Naive thymus-derived CD8-positive, alpha-beta T cell (primary cell): Measurements from ENCODE around the gene PGP. TPM values are rescaled to one million over a fixed set of nuclear protein-coding genes. Genes with fewer than 3 reads are reported as not detected.
"Not testable (repeated sequence)": the region's sequence is repeated elsewhere in the genome, so short reads cannot be mapped to it uniquely, and the experiment has no call there.

Experiments
- ATAC-seq, 2 donors: fragments of 150-1000 bp; cut with Tn5 transposase in 1 of 2; sonication (Bioruptor Pico), chemical (Tn5 transposase) in 1 of 2; 1 replicate in 1 of 2; 2 replicates in 1 of 2; pipeline ENCODE4 v1.10.0; 2021; ENCODE audit warnings: mild to moderate bottlenecking in 2 of 2, moderate library complexity in 2 of 2
- POLR2A ChIA-PET: fragments of 350-600 bp; sonication (Branson Sonifier 250); formaldehyde crosslinking; loops from one replicate; lab custom pipeline; 2021; ENCODE audit warnings: antibody characterized with exemption; lab: Charles Lee
- DNase-seq, 10 donors: peaks; one replicate each; pipeline versions ENCODE4 v3.0.0 to v3.0.0-alpha.2; 2020 to 2022
- H3K27ac Mint-ChIP-seq, 10 donors: one replicate each; pipeline ENCODE4 v1.8.0; 2020 to 2022; ENCODE audit warnings: mild to moderate bottlenecking in 10 of 10, mixed read lengths in 10 of 10, moderate library complexity in 4 of 10, inconsistent platforms in 1 of 10
- H3K27me3 Mint-ChIP-seq, 5 donors: one replicate each; pipeline ENCODE4 v1.8.0; 2021 to 2022; ENCODE audit warnings: mixed read lengths in 5 of 5
- H3K36me3 Mint-ChIP-seq, 3 donors: one replicate each; pipeline ENCODE4 v1.8.0; 2020 to 2022; ENCODE audit warnings: mixed read lengths in 3 of 3, mild to moderate bottlenecking in 2 of 3, inconsistent platforms in 1 of 3
- H3K4me1 Mint-ChIP-seq, 4 donors: one replicate each; pipeline ENCODE4 v1.8.0; 2021 to 2022; ENCODE audit warnings: mixed read lengths in 4 of 4
- H3K4me3 Mint-ChIP-seq, 10 donors: one replicate each; pipeline ENCODE4 v1.8.0; 2020 to 2022; ENCODE audit warnings: mild to moderate bottlenecking in 10 of 10, mixed read lengths in 10 of 10, moderate library complexity in 6 of 10, inconsistent platforms in 1 of 10
- H3K9me3 Mint-ChIP-seq, 9 donors: one replicate each; pipeline ENCODE4 v1.8.0; 2020 to 2022; ENCODE audit warnings: mixed read lengths in 9 of 9, mild to moderate bottlenecking in 3 of 9, inconsistent platforms in 1 of 9, moderate library complexity in 1 of 9
- polyA plus RNA-seq, 3 donors: library from polyadenylated mRNA; unstranded; fragments of 300-500 nt; fragmentation: Illumina TruSeq; gene quantifications; one replicate each; pipeline ENCODE4 v1.2.3, GENCODE V29; 2021
- total RNA-seq, 8 experiments: library from RNA in 2 of 8; stranded (reverse) in 2 of 8; gene quantifications; one replicate each; pipeline ENCODE4 v1.2.3 and lab custom pipeline; 2021 to 2026

The PGP gene, protein sequence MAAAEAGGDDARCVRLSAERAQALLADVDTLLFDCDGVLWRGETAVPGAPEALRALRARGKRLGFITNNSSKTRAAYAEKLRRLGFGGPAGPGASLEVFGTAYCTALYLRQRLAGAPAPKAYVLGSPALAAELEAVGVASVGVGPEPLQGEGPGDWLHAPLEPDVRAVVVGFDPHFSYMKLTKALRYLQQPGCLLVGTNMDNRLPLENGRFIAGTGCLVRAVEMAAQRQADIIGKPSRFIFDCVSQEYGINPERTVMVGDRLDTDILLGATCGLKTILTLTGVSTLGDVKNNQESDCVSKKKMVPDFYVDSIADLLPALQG
- total RNA-seq (10 to 100 TPM; 22.8 to 28.1 TPM), polyA plus RNA-seq (10 to 100 TPM in 2 of 3 donors, 1 to 10 TPM in 1; 8.7 to 17.7 (median 11.6) TPM), total RNA-seq (lab: John Stamatoyannopoulos, UW) (13.3 to 45.4 (median 33.3) reads per million in 6 experiments)

DNA sequence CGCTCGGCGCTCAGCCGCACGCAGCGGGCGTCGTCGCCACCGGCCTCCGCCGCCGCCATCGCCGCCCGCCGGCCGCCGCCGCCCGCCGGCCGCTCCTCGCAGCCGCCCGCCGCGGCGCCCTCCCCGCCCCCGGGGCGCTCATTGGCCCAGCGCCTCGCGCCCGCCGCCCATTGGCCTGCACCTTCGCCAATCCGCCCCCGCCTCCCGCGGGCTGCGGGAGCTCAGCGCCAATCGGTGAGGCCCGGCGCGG lies at the start of gene PGP:
Gene PGP, minus strand, starts transcription at position 122 of the 250 bp plus-strand sequence. Its CDS starts 63 bp downstream, at position 59.
- Mint-ChIP-seq H3K4me1 (peaks cover 5 to 23% (median 14%) of the 10 kb centered on the region in 4 donors), H3K36me3 (peaks cover 0 to 2% (median 0%) of the 10 kb centered on the region in 3 donors), H3K4me3 (peak within 1 kb of the TSS; percentile 82 to 92 (median 88)), H3K9me3 (no peaks in the 10 kb centered on the region), H3K27me3 (no peaks in the 10 kb centered on the region), H3K27ac (peak within 1 kb of the TSS; percentile 37 to 95 (median 86))
- POLR2A ChIA-PET, result interaction anchor here (0.6 to 3.6 kb wide), 25 partner anchors 8 to 1531 kb away, joined by 3 to 58 read pairs (median 3); partner anchors contain the start of genes AMDHD2, ATP6V0C, DNASE1L2 and E4F1
- DNase-seq, result peak in 1 of 10 donors; percentile 99
- peak; percentile 95 to 96 for ATAC-seq

DNA sequence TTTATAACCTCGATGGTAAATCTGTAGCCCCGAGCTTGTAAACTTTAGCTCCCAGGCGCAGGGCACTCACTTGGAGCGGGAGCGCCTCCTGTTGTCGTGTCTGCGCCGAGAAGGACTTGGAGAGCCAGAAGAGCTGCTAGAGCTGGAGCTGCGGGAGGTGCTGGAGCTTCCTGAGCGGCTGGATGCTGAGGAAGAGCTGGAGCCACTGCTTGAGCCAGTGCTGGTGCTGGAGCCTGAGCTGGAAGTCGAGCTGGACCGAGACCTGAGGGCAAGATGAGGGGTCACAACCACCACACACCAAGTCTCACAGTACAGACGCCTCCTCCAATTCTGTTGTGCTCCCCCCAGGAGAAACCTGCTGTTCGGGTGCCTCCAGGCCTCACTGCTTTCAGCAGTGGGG lies 48.4 kb upstream of the PGP start:
- POLR2A ChIA-PET, result interaction anchor here (0.6 to 2.0 kb wide), 2 partner anchors 11 to 1681 kb away, joined by 5 to 6 read pairs; partner anchors contain the start of gene ECI1
- ATAC-seq, H3K27me3 Mint-ChIP-seq, DNase-seq, H3K4me3 Mint-ChIP-seq, H3K9me3 Mint-ChIP-seq: not testable (repeated sequence)
- H3K27ac Mint-ChIP-seq, result peak overlapping the region in 3 of 10 donors; percentile 22 to 53 (median 34)
- peaks cover 14 to 35% (median 29%) of the 10 kb centered on the region in 4 donors for H3K4me1 Mint-ChIP-seq
- peaks cover 5 to 79% (median 13%) of the 10 kb centered on the region in 3 donors for H3K36me3 Mint-ChIP-seq

DNA sequence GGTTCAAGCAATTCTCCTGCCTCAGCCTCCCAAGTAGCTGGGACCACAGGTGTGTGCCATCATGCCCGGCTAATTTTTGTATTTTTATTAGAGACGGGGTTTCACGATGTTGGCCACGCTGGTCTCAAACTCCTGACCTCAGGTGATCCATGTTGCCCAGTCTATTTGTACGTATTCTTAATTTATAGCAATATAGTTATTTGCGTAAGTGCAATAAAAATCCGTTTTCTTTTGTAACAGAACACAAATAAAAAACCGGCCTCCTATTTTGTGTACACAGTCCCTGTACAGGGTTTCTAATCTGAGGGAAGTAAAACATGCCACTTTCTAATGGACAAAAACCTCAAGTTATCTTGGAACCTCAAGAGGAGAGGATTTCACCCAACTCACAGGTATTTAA lies 45.6 kb upstream of the PGP start:
- H3K4me3 Mint-ChIP-seq, result no peak overlapping the region
- H3K4me1 Mint-ChIP-seq, result peaks cover 8 to 12% (median 11%) of the 10 kb centered on the region in 4 donors
- ATAC-seq (no peak), DNase-seq (no peak)
- peaks cover 5 to 94% (median 20%) of the 10 kb centered on the region in 3 donors for H3K36me3 Mint-ChIP-seq
- H3K27ac Mint-ChIP-seq, result no peak overlapping the region
- POLR2A ChIA-PET, result interaction anchor here (1.2 kb wide), 1 partner anchor 64 kb away, joined by 3 read pairs; the partner anchor contains the start of gene CASKIN1
- no peaks in the 10 kb centered on the region for H3K27me3 Mint-ChIP-seq
- H3K9me3 Mint-ChIP-seq, result no peaks in the 10 kb centered on the region

DNA sequence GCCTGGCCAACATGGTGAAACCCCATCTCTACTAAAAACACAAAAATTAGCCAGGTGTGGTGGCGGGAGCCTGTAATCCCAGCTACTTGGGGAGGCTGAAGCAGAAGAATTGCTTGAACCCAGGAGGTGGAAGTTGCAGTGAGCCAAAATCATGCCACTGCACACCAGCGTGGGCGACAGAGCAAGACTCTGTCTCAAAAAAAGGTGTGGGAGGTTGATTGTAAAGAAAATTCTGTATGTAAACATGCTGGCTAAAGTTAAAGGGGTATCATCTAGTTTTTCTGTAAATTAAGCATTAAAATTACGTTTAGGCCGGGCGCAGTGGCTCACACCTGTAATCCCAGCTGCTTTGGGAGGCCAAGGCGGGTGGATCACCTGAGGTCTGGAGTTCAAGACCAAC lies 43.9 kb upstream of the PGP start:
- ATAC-seq, H3K4me3 Mint-ChIP-seq, POLR2A ChIA-PET, H3K27ac Mint-ChIP-seq, H3K27me3 Mint-ChIP-seq, H3K4me1 Mint-ChIP-seq, H3K9me3 Mint-ChIP-seq, DNase-seq: not testable (repeated sequence)
- peaks cover 5 to 93% (median 22%) of the 10 kb centered on the region in 3 donors for H3K36me3 Mint-ChIP-seq

DNA sequence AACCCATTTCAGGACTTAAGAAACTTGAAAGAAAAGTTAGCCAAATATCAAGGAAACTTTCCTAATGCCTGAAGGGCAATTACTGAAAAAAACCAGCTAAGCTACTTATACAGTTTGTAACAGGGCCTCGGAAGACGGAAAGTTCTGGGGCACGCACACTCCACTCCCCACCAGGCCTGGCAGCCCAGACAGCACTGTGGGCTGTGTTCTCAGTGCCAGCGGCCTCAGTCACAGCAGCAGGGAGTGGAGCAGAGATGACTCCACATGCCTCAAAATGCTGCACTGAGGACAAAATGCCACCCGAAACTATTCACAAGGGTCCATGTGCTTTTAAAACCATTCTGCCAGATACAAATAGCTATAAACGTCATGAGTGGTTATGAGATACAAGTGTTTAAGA lies 43.1 kb upstream of the PGP start:
- Mint-ChIP-seq H3K27ac (peak overlapping the region in 1 of 10 donors; percentile 35), H3K4me3 (no peak overlapping the region), H3K27me3 (no peaks in the 10 kb centered on the region), H3K4me1 (peaks cover 0 to 4% (median 1%) of the 10 kb centered on the region in 4 donors), H3K36me3 (peaks cover 5 to 93% (median 26%) of the 10 kb centered on the region in 3 donors), H3K9me3 (no peaks in the 10 kb centered on the region)
- POLR2A ChIA-PET, result no interaction called here
- ATAC-seq (no peak), DNase-seq (no peak)

DNA sequence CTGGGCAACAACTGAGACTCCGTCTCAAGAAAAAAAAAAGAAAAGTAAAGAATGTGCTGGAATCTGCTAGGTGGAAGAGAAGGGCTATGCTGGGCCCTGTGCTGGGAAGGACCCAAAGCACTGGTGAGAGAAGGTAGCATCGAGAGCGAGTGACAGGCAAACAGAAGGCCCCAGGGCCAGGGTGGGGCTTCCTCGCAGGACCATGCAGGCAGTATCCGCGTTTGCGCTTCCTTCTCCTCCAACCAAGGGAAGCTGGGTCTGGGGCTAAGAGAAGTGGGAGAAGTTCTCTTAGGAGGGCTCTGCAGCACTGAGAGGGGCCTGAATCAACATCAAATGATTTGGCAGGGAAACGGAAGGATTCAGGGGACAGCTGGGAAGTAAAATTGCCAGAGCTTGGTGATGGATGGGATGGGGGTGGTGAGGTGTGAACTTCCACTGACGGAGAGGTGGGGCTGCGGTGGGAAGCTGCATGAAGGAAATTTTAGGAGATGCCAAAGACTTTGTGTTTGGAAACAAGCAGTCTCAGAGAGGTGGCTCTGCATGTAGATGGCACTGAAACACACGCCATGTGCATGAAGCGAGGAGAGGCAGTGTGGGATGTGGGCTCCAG lies 42.0 kb upstream of the PGP start:
- Mint-ChIP-seq H3K4me1 (peaks cover 0 to 7% (median 2%) of the 10 kb centered on the region in 4 donors), H3K36me3 (peaks cover 5 to 83% (median 22%) of the 10 kb centered on the region in 3 donors), H3K9me3 (no peaks in the 10 kb centered on the region), H3K27me3 (no peaks in the 10 kb centered on the region), H3K4me3 (peak overlapping the region in 1 of 10 donors; percentile 15), H3K27ac (peak overlapping the region in 3 of 10 donors; percentile 56 to 71 (median 62))
- ATAC-seq (no peak), DNase-seq (no peak)
- POLR2A ChIA-PET, result no interaction called here

DNA sequence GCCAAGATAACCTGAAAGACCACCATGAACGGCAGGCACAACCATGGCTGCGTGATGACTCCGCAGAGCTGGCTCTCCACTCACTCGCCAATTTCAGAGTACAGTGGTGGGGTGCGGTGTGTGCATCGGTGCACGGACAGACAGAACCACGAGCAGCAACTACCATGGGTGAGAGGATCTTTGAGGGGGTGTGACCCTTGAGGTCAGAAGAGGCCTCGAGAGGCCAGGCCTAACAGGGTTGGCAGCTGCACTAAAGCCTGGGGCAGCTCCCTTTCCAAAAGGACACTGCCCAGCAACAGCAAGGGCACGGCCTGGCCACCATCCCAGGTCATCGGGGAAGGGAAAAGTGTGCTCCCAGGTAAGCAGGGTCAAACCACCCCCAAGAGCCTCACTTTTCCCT lies 38.7 kb upstream of the PGP start:
- Mint-ChIP-seq H3K9me3 (no peaks in the 10 kb centered on the region), H3K27ac (peak overlapping the region; percentile 31 to 91 (median 66)), H3K36me3 (peaks cover 0 to 53% (median 13%) of the 10 kb centered on the region in 3 donors), H3K4me1 (peaks cover 0 to 16% (median 7%) of the 10 kb centered on the region in 4 donors), H3K27me3 (peaks cover 0 to 1% (median 0%) of the 10 kb centered on the region in 5 donors), H3K4me3 (peak overlapping the region in 3 of 10 donors; percentile 1 to 50 (median 40))
- ATAC-seq, result no peak
- no peak for DNase-seq
- POLR2A ChIA-PET, result interaction anchor here (0.6 to 1.2 kb wide), 4 partner anchors 15 to 242 kb away, joined by 3 to 6 read pairs (median 4); partner anchors contain the start of genes PGP and RNPS1

DNA sequence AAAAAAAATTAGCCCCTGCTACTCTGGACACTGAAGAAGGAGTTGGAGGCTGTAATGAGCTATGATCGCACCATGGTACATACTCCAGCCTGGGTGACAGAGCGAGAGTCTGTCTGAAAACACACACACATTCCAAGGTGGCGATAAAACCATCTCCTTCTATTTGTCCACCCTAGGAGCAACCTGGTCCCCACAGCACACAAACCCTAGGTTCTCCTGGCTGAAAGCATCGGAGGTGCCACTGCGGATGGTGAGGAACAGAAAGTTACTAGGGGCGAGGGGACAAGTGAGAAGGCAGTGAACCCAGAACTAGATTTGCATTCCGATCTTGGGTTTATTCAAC lies 38.1 kb upstream of the PGP start:
- Mint-ChIP-seq H3K4me1 (peaks cover 0 to 16% (median 7%) of the 10 kb centered on the region in 4 donors), H3K27me3 (peaks cover 0 to 1% (median 0%) of the 10 kb centered on the region in 5 donors), H3K27ac (peak overlapping the region; percentile 33 to 91 (median 66)), H3K9me3 (no peaks in the 10 kb centered on the region), H3K4me3 (peak overlapping the region in 6 of 10 donors; percentile 1 to 82 (median 45)), H3K36me3 (peaks cover 0 to 47% (median 13%) of the 10 kb centered on the region in 3 donors)
- POLR2A ChIA-PET, result interaction anchor here (0.6 to 3.5 kb wide), 6 partner anchors 9 to 269 kb away, joined by 3 to 31 read pairs (median 6); partner anchors contain the start of genes GFER, PGP and RNPS1
- DNase-seq (no peak), ATAC-seq (no peak)

DNA sequence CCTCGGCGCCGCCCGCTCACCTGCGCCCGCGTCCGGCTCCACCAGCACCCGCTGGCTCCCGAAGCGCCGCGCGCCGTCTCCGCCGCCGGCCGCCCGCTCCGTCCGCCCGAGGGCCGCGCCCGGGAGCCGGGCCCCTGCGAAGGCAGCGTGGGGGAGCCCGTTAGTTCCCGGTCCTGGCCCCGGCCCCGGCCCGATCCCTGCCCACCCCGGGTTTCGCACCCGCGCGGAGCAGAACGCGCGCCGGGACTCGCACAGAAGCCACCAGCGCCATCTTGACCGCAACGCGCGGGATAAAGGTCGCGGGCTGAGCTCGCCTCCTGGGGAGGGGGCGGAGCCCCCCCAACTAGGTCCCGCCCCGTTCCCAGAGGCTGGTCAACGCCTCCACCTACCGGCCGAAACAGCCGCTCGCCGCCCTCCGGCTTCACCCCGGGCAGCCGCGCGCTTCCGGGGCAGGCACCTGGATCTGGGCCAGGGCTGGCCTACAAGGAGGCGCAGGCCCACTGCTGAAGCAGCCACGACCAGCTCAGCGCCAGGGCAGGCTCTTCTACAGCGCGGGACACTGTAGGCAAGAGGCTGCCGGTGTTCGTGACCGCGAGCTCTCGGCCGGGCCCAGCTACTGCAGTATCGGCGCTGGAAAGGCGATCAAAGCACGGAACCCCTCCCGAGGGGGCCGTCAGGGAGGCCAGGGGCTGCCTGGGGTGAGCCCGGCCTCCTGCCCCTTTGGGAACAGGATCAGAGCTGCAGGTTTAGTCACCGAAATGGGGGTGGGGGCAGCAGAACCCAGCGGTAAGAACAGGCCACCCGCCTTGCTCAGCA lies 36.9 kb upstream of the PGP start, which contains the start of gene ECI1:
Gene ECI1, minus strand, starts transcription at position 292 of the 816 bp plus-strand sequence. Its CDS starts 21 bp downstream, at position 271.
- peaks cover 0 to 16% (median 6%) of the 10 kb centered on the region in 4 donors for H3K4me1 Mint-ChIP-seq
- H3K36me3 Mint-ChIP-seq, result peaks cover 0 to 36% (median 12%) of the 10 kb centered on the region in 3 donors
- H3K27me3 Mint-ChIP-seq, result peaks cover 0 to 1% (median 0%) of the 10 kb centered on the region in 5 donors
- peak; percentile 40 to 85 (median 66) for DNase-seq
- peak within 1 kb of the TSS; percentile 82 to 95 (median 92) for H3K27ac Mint-ChIP-seq
- peak; percentile 76 to 83 for ATAC-seq
- H3K4me3 Mint-ChIP-seq, result peak within 1 kb of the TSS; percentile 82 to 90 (median 86)
- no peaks in the 10 kb centered on the region for H3K9me3 Mint-ChIP-seq
- POLR2A ChIA-PET, result interaction anchor here (0.5 to 3.5 kb wide), 21 partner anchors 11 to 286 kb away, joined by 3 to 31 read pairs (median 4); partner anchors contain the start of genes E4F1, MLST8, PGP and RNPS1

DNA sequence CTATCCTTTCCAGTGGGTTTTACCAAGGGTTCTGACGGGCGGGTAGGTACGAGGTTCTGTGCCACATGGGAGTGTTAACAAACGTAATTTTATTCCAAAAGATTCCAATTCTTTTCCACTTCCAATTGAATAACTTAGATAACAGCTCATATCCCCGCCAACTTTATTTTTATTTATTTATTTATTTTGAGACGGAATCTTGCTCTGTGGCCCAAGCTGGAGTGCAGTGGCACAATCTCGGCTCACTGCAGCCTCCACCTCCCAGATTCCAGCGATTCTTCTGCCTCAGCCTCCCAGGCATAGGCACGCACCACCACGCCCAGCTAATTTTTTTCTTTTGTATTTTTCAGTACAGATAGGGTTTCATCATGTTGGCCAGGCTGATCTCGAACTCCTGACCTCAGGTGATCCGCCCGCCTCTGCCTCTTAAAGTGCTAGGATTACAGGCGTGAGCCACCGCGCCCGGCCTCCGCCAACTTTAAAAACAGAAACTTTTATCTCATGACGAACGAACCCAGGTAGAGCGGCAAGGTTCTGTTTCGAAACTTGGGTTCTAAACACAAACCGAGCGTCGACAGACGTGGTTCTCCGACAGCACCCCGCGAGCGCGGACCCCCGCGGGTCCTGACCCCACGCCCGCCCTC lies 36.1 kb upstream of the PGP start:
- POLR2A ChIA-PET, result interaction anchor here (0.7 to 3.5 kb wide), 15 partner anchors 12 to 949 kb away, joined by 3 to 31 read pairs (median 5); partner anchors contain the start of genes MLST8, PGP, RNPS1 and RPS2
- ATAC-seq (no peak), DNase-seq (peak in 5 of 10 donors; percentile 27 to 46 (median 36))
- Mint-ChIP-seq H3K36me3 (peaks cover 0 to 29% (median 12%) of the 10 kb centered on the region in 3 donors), H3K27ac (peak overlapping the region; percentile 72 to 95 (median 92)), H3K4me3 (peak overlapping the region; percentile 82 to 90 (median 86)), H3K27me3 (peaks cover 0 to 1% (median 0%) of the 10 kb centered on the region in 5 donors), H3K9me3 (no peaks in the 10 kb centered on the region), H3K4me1 (peaks cover 0 to 16% (median 5%) of the 10 kb centered on the region in 4 donors)

DNA sequence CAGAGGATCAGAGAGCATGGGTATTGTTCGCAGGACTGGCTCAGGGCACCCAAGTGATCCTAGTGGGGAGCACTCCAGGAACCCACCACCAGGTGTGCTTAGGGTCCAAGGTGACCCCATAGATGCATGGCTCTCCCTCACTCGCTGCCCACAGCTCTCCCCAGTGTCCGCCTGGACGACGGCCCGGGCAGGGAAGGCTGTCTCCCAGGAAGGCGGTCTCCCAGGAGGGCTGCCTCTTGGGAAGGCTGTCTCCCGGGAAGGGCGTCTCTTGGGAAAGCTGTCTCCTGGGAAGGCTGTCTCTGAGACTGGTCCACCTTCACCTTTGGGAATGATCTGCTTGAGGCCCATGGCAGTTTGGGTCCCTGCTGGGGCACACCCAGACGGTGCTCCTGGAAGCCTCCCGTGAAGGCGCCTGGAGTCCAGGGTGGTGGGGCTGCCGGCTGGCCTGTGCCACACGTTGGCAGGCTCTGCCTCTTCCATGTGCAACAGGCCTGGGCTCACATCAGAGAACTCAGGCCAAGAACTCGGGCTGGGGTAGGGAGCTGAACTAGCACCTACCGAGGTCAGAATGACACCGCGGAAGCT lies 31.8 kb upstream of the PGP start:
- no peaks in the 10 kb centered on the region for H3K9me3 Mint-ChIP-seq
- ATAC-seq (no peak), DNase-seq (no peak)
- peaks cover 0 to 1% (median 0%) of the 10 kb centered on the region in 5 donors for H3K27me3 Mint-ChIP-seq
- peaks cover 0 to 9% (median 5%) of the 10 kb centered on the region in 4 donors for H3K4me1 Mint-ChIP-seq
- H3K27ac Mint-ChIP-seq, result no peak overlapping the region
- H3K36me3 Mint-ChIP-seq, result peaks cover 0 to 3% (median 0%) of the 10 kb centered on the region in 3 donors
- POLR2A ChIA-PET, result interaction anchor here (0.9 to 1.4 kb wide), 2 partner anchors 32 to 91 kb away, joined by 3 read pairs; partner anchors contain the start of genes PGP and TRAF7
- no peak overlapping the region for H3K4me3 Mint-ChIP-seq
